ENCODE results near the gene TAF11L2.
"Not testable (repeated sequence)": the region's sequence is repeated elsewhere in the genome, so short reads cannot be mapped to it uniquely, and the experiment has no call there.

Gene TAF11L2

GRCh38 chr5:17497931-17498330, at the start of gene TAF11L2:
Gene TAF11L2 (plus strand): TSS chr5:17498231.
- not testable (repeated sequence) for DNase-seq

DNA sequence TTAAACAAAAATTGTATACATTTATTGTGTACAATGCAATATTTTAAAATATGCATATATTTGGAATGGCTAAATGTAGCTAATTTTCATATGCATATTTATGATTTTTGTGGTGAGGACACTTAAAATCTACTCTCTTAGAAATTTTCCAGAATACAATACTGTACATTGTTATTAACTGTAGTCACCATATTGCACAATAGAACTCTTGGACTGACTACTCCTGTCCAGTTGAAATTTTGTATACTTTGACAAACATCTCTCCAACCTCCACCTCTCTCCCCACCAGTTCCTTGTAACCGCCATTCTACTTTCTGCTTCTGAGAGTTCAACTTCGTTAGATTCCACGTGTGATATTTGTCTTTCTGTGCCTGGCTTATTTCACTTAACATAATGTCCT, 49.2 kb upstream of the TAF11L2 start:
- DNase-seq, result no peak

DNA sequence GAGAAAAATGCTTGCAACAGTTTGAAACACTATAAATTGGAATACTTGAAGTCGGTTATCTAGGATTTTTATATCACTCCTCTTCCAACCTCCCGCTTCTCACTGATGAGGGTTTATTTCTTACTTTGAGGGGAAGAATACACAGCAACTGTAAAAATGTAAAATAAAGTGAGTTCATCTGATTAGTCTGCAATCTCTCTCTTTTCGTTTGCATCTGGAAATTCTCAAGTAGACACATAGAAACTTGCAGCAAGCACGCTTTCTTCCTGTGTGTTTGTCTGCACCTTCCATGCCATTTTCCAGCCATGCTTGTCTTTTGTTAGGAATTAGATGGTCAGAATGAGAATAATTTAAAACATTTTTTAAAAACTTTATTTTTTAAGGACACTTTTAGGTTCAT, 45.1 kb upstream of the TAF11L2 start:
- no peak for DNase-seq

GRCh38 chr5:17455942-17456341, 42.1 kb upstream of the TAF11L2 start:
- no peak for DNase-seq

- DNase-seq, result no peak
Observed at GRCh38 chr5:17461793-17462192, 36.2 kb upstream of the TAF11L2 start.

GRCh38 chr5:17463653-17464052, 34.4 kb upstream of the TAF11L2 start:
- no peak for DNase-seq

DNA sequence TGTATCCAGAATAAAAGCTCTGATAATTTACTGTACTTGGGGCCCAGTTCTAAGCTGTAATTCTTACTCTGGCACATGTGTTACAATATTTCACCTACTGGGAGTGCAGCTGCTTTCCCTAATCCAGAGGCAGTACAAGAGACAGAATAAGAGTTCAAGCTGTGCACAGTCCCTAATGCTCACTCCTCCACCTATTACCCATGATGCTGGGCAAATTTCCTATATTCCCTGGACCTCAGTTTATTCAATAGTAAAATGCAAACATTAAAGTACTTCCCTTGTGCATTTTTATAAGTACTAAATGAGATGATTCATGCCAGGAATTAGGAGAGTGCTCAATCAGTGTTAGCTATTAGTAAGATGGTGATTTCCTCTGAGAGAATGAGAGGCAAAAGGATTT, 28.0 kb upstream of the TAF11L2 start:
- no peak for DNase-seq

- DNase-seq, result not testable (repeated sequence)
Observed at GRCh38 chr5:17475064-17475463, 23.0 kb upstream of the TAF11L2 start.

DNA sequence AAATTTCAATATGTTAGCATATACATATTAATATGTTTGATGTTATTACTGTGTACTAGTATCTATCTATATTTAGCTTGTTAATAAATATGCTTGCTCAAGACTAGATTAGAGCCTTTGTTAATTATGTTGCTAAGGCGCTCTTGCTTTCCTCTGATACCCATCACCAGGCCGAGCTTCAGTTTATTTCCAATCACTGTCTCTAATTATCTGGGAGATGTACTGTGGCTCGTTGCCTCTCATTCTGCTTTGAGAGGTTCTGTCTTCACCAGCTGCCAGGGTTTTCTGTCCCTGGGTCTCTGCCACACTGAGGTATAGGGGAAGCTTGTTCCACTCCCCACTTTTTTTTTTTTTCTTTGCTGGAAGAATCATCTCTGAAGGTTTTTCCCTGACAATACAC, 21.0 kb upstream of the TAF11L2 start:
- DNase-seq, result no peak

DNA sequence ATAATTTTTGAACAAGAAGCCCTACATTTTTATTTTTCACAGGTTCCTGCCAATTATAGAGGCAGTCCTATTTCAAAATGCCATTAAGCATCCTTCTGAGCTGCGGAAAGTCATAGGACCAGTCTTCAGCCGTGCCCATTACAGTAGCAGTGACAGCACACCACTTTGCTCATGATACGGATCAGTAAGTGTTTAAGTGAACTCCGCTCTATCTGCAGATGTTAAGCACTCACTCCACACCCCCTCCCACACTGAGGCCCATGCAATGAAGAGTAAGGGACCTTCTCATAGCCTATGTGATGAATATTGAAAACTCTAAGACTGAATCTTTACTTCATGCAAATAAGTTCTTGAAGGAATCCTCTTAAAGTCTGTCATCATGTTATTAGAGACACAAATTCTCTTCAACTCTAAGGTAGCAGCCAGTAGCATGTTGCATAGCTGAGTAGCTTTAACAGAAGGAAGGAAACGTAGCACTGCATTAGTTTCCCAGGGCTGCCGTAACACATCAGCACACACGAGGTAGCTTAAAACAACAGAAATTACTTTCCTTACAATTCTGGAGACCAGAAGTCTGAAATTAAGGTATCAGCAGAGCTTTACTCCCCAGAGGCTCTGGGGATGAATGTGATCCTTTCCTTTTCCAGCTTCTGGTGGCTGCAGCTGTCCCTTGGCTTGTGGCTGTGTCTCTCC, 20.3 kb upstream of the TAF11L2 start:
- no peak for DNase-seq

GRCh38 chr5:17481378-17481777, 16.7 kb upstream of the TAF11L2 start:
- no peak for DNase-seq

DNA sequence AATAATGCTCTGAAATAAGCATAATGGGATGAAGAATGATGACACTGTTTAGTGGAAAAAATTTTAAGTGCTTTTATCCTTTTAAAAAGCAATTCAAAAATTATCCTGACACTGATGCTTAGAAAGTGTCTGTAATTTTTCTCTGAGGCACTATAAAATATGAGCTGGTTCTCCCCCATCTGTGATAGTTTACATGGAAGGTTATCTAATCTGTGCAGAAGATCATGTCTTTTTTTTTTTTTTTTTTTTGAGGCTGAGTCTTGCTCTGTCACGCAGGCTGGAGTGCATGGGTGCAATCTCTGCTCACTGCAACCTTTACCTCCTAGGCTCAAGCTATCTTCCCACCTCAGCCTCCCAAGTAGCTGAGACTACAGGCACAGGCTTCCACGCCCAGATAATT, 15.2 kb upstream of the TAF11L2 start:
- DNase-seq, result no peak

DNA sequence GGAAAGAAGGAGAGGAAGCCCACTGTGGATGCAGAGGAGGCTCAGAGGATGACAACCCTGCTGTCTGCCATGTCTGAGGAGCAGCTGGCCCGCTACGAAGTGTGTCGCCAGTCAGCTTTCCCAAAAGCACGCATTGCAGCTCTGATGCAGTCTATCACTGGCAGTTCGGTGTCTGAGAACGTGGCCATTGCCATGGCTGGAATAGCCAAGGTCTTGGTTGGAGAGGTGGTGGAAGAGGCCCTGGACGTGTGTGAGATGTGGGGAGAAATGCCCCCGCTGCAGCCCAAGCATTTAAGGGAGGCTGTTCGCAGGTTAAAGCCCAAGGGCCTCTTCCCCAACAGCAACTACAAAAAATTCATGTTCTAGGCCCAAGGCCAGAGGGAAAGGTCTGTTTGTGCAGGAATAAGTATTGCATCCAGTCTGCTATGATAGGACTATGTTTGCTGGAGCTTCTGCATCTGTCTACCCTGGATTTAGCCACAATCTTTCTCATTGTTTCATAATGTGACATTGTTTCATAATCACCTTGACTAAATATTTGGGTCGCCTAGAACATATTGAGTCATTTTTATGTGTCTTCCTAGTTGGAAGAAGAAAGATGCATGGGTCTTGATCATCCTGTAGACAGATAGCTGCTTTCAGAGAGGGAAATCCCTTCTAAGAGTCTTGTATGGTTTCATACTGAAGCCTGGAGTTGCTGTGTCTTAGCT, 11.4 kb upstream of the TAF11L2 start:
- not testable (repeated sequence) for DNase-seq

GRCh38 chr5:17487174-17487512, 10.9 kb upstream of the TAF11L2 start:
- DNase-seq, result no peak

- not testable (repeated sequence) for DNase-seq
Observed at GRCh38 chr5:17491257-17491656, 6.8 kb upstream of the TAF11L2 start.

- no peak for DNase-seq
Observed at GRCh38 chr5:17492770-17493169, 5.3 kb upstream of the TAF11L2 start.

DNA sequence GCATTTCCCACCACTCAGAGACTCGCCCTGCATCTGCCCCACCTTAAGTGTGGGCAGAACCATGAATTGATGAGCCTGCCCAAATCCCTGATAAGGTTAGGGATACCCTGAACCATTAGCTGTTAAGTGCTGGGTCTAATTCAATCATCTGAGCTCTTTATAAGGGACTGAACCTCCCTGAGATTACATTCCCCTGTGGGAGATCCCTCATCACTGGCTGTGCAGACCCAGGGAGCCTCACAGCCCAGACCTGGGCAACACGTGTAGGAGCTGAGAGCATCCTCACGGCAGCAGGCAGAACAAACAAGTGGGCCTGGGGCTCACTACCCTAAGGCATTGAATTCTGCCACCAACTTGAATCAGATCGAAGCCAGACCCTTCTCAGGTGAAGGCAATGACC, 585 bp upstream of the TAF11L2 start:
- DNase-seq, result no peak

GRCh38 chr5:17511775-17512325, 13.8 kb downstream of the TAF11L2 start:
- no peak for DNase-seq

- not testable (repeated sequence) for DNase-seq
Observed at GRCh38 chr5:17517526-17517925, 19.5 kb downstream of the TAF11L2 start.

DNA sequence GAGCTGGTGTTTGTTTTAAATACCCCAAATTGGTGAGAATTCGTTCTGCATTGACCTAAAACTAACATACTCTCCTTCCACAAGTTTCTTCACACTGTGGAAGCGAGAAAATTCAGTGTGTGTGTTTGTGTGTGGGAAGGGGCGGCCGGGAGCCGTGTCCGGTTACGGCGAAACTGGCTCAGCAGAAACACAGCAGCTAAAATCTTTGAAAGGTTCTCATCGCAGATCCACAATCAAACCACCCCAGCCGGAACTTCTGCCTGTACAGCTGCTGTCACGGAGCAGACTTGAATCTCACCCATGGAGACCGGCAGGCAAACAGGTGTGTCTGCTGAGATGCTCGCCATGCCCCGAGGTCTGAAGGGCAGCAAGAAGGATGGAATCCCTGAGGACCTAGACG, 20.0 kb downstream of the TAF11L2 start, which contains the start of gene TAF11L3:
Gene TAF11L3 (plus strand): TSS at position 301 of the 400 bp plus-strand sequence.
- not testable (repeated sequence) for DNase-seq

DNA sequence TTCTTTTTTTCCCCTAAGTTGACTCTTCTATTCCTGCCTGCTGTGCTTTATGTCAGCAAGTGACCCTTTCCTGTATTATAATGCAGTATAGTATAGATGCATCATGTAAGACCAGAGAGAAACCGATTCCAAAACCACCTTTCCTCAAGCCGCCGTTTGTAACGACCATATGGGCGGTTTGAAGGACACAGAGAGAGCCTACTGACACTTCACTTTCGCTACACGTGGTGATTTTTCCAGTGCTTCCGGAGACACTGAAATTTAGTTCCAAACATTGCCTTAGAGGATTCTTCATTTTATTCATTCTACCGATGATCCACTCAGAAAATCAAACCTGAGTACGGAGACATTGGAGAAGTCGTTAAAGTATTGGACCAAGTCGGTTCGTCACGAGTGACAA, 21.5 kb downstream of the TAF11L2 start:
- DNase-seq, result not testable (repeated sequence)

- DNase-seq, result not testable (repeated sequence)
Observed at GRCh38 chr5:17521501-17521900, 23.5 kb downstream of the TAF11L2 start, which contains the start of gene TAF11L4. Gene TAF11L4 (plus strand): TSS chr5:17521801.

DNA sequence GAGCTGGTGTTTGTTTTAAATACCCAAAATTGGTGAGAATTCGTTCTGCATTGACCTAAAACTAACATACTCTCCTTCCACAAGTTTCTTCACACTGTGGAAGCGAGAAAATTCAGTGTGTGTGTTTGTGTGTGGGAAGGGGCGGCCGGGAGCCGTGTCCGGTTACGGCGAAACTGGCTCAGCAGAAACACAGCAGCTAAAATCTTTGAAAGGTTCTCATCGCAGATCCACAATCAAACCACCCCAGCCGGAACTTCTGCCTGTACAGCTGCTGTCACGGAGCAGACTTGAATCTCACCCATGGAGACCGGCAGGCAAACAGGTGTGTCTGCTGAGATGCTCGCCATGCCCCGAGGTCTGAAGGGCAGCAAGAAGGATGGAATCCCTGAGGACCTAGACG, 26.9 kb downstream of the TAF11L2 start, which contains the start of gene TAF11L5:
Gene TAF11L5 (plus strand): TSS at position 301 of the 400 bp plus-strand sequence.
- DNase-seq, result not testable (repeated sequence)

DNA sequence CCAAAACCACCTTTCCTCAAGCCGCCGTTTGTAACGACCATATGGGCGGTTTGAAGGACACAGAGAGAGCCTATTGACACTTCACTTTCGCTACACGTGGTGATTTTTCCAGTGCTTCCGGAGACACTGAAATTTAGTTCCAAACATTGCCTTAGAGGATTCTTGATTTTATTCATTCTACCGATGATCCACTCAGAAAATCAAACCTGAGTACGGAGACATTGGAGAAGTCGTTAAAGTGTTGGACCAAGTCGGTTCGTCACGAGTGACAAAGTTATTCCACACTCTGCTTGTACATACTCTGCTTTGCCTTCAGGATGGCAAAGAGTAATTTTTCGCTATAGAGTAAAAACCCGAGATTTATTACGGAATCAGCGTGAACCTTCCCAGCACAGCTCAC, 28.5 kb downstream of the TAF11L2 start:
- DNase-seq, result peak; percentile 4
